GM21447 (cell line): Measurements from ENCODE around the gene RDH16.
"Not testable (repeated sequence)": the region's sequence is repeated elsewhere in the genome, so short reads cannot be mapped to it uniquely, and the experiment has no call there.

Experiments used
- ATAC-seq: cut with Tn5 transposase; IDR thresholded peaks from one replicate; pipeline ENCODE4 v1.9.1; 2021; ENCODE audit not compliant: unreplicated experiment

Gene RDH16

DNA sequence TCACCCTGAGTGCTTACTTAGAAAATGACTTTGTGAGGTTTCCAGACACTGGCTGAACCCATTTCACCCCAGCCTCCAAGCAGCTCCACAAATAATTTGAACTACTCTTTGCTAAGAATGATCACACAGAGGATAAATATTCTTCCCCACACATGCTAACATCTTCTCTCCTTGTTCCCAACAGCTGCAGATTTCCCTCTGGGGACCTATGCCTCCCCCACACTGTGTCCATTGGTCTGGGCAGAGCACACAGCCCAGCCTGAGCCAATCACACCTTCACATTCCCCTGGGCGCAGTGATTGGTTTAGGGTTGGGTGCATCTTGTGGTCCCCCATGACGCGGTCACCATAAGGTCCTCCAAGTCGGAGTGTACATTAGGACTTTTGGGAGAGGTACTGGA is 30.1 kb downstream of the RDH16 start:
- ATAC-seq = no peak

DNA sequence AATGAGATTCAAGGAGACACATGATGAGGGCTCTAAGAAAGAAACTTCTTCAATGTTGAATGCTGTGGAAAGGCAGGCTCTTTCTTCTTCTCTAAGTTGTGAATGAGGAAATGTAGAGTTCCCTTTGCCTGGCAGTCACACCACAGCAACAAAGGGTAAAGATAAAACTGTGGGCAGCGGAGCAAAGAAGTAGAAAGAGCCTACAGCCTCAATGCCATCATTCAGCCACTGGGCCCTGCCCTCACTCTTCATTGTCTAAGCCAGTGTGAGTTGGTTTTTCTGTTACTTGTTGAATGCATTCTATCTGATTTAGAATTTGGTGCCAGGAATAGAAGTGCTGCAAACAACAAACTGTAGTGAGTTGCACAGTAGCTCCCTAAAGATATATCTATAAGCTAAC is 35.4 kb downstream of the RDH16 start:
- no peak for ATAC-seq

DNA sequence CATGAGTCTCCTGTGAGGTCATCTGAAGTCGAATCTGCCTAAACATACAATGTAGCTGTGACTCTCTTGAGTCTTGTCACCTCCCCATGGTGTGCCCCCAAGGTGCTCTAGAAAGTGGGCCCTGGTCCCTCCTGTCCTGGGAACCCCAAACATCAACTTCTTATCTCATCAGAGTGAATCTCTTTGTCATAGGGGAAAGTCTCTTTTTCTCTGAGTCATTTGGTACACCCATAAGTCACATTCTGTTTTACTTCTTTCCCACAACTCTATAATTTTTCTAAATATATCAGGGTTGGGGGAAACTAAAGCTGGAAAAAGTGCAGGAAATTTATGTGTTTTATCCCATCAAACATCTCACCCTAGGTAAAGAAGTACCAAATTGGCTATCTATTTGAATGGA is 36.1 kb downstream of the RDH16 start:
- ATAC-seq = no peak

DNA sequence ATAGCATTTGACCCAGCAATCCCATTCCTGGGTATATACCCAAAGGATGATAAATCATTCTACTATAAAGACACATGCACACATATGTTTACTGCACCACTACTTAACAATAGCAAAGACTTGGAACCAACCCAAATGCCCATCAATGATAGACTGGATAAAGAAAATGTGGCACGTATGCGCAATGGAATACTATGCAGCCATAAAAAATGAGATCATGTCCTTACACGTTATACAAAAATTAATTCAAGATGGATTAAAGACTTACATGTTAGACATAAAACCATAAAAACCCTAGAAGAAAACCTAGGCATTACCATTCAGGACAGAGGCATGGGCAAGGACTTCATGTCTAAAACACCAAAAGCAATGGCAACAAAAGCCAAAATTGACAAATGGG is 39.3 kb downstream of the RDH16 start:
- not testable (repeated sequence) for ATAC-seq

DNA sequence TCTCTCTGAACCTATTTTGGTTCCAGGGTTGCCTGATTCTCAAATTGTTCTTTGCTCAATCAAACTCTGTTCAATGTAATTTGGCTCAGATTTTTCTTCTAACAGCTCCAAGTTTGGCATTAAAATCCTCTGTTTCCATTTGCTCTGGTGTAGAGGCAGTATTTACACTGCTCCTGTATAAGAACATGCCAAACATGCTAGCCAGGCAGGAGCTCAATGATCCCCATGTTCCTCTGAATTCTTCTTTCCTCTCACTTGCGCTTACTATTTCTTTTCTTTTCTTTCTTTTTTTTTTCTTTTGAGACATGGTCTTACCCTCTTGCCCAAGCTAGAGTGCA is 40.4 kb downstream of the RDH16 start:
- no peak for ATAC-seq

- no peak for ATAC-seq
Observed at GRCh38 chr12:56916296-56916995, 41.0 kb downstream of the RDH16 start.

DNA sequence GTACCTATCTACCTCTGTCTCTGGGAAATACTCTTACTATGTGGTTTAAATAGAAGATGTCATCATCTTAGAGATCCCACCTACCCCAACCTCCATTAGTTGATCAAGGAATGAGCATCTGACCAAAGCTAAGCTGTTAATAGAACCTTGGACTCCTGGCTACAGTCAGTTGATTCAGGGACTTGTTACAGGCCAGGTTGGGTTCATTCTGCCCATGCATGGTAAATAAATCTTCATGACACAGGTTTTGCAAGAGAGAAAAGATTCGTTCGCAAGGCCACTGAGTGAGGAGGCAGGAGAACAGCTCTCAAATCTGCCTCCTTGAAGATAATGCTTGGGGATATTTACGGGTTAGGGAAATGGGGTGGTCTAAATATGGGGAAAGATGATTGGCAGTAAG is 42.7 kb downstream of the RDH16 start:
- ATAC-seq = no peak

GRCh38 chr12:56914256-56914655 is 43.2 kb downstream of the RDH16 start:
- no peak for ATAC-seq

GRCh38 chr12:56909403-56909802 is 48.0 kb downstream of the RDH16 start:
- not testable (repeated sequence) for ATAC-seq

GRCh38 chr12:56908136-56908535 is 49.3 kb downstream of the RDH16 start:
- ATAC-seq = no peak

- ATAC-seq = no peak
Observed at GRCh38 chr12:56905852-56906251, 51.6 kb downstream of the RDH16 start.

GRCh38 chr12:56903374-56903773 is 54.0 kb downstream of the RDH16 start:
- ATAC-seq = no peak
